HL-60 (cell line): ENCODE results near the gene SEMA3B.

ENCODE experiments used
- CTCF ChIP-seq: IDR thresholded peaks from one replicate; pipeline ENCODE4 v1.5.1; 2011; ENCODE audit warnings: low read length, control low read depth, inconsistent platforms; ENCODE audit not compliant: insufficient read depth
- GABPA ChIP-seq: IDR thresholded peaks from 2 replicates; pipeline ENCODE4 v1.6.1; 2012; ENCODE audit warnings: low read depth
- POLR2AphosphoS5 ChIP-seq: IDR thresholded peaks from 2 replicates; pipeline ENCODE4 v1.6.1; 2012; ENCODE audit warnings: low read depth
- TF ChIP-seq, protein P1 (sequence below): IDR thresholded peaks from 2 replicates; pipeline ENCODE4 v1.6.1; 2012; ENCODE audit warnings: low read depth; ENCODE audit not compliant: insufficient replicate concordance

- no peak for TF ChIP-seq CTCF
- no peak for TF ChIP-seq POLR2AphosphoS5
- TF ChIP-seq, protein P1, sequence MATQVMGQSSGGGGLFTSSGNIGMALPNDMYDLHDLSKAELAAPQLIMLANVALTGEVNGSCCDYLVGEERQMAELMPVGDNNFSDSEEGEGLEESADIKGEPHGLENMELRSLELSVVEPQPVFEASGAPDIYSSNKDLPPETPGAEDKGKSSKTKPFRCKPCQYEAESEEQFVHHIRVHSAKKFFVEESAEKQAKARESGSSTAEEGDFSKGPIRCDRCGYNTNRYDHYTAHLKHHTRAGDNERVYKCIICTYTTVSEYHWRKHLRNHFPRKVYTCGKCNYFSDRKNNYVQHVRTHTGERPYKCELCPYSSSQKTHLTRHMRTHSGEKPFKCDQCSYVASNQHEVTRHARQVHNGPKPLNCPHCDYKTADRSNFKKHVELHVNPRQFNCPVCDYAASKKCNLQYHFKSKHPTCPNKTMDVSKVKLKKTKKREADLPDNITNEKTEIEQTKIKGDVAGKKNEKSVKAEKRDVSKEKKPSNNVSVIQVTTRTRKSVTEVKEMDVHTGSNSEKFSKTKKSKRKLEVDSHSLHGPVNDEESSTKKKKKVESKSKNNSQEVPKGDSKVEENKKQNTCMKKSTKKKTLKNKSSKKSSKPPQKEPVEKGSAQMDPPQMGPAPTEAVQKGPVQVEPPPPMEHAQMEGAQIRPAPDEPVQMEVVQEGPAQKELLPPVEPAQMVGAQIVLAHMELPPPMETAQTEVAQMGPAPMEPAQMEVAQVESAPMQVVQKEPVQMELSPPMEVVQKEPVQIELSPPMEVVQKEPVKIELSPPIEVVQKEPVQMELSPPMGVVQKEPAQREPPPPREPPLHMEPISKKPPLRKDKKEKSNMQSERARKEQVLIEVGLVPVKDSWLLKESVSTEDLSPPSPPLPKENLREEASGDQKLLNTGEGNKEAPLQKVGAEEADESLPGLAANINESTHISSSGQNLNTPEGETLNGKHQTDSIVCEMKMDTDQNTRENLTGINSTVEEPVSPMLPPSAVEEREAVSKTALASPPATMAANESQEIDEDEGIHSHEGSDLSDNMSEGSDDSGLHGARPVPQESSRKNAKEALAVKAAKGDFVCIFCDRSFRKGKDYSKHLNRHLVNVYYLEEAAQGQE, result no peak
- no peak for TF ChIP-seq GABPA
Observed at GRCh38 chr3:50229490-50229889, 39.5 kb upstream of the SEMA3B start.
